Liver (tissue), 3 donors: ENCODE results near the gene TMEM272.

Source experiments
- CTCF ChIP-seq: fragments of 150-350 bp; IDR thresholded peaks from 2 replicates; pipeline ENCODE4 v1.5.1; 2017; ENCODE audit warnings: improper control_type of control experiment, low read depth, low read length; ENCODE audit not compliant: missing input control
- EGR1 ChIP-seq, 2 donors: IDR thresholded peaks; 2 replicates each; pipeline ENCODE4 v1.6.1; 2016 to 2018; ENCODE audit warnings: antibody characterized with exemption in 2 of 2, low read depth in 2 of 2
- FOXA1 ChIP-seq: IDR thresholded peaks from 2 replicates; pipeline ENCODE4 v1.6.1; 2016; ENCODE audit warnings: antibody characterized with exemption
- HNF4G ChIP-seq: IDR thresholded peaks from 2 replicates; pipeline ENCODE4 v1.6.1; 2016; ENCODE audit warnings: antibody characterized with exemption
- JUND ChIP-seq, 2 donors: IDR thresholded peaks; 2 replicates each; pipeline ENCODE4 v1.6.1; 2016; ENCODE audit warnings: antibody characterized with exemption in 2 of 2
- MAX ChIP-seq: IDR thresholded peaks from 2 replicates; pipeline ENCODE4 v1.6.1; 2016; ENCODE audit warnings: antibody characterized with exemption
- RAD21 ChIP-seq, 2 donors: IDR thresholded peaks; 2 replicates each; pipeline ENCODE4 v1.6.1; 2016; ENCODE audit warnings: antibody characterized with exemption in 2 of 2, mild to moderate bottlenecking in 2 of 2
- TAF1 ChIP-seq: conservative IDR thresholded peaks from 2 replicates; pipeline ENCODE4 v1.6.1; 2016; ENCODE audit warnings: antibody characterized with exemption, mild to moderate bottlenecking
- YY1 ChIP-seq: IDR thresholded peaks from 2 replicates; pipeline ENCODE4 v1.6.1; 2016; ENCODE audit warnings: antibody characterized with exemption, mild to moderate bottlenecking
- TF ChIP-seq, protein P1 (sequence below): IDR thresholded peaks from 2 replicates; pipeline ENCODE4 v1.6.1; 2016; ENCODE audit warnings: antibody characterized with exemption
- TF ChIP-seq, protein P2 (sequence below): IDR thresholded peaks from 2 replicates; pipeline ENCODE4 v1.6.1; 2016; ENCODE audit warnings: antibody characterized with exemption, mild to moderate bottlenecking
- donor health status: healthy.
- donor health status: healthy.

DNA sequence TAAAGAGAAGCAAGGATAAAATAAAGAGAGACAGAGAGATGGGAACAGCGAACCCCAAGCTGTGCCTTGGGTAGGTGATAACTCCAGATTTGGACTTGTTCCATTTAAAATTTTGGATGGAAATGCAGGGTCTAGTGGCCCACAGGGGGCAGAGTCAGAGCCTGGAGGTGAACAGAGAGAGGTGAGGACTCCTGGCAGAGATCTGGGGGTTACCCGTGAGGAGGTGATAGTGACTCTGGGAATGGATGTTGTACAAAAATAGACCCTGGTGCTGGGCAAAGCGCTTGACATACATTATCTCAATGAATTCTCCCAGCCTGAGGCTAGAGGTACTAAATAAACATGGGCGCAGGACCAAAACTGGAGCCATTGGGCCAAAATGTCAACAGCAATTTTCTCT, 26.7 kb downstream of the TMEM272 start:
- no peak for TF ChIP-seq CTCF
- TF ChIP-seq, protein P1, sequence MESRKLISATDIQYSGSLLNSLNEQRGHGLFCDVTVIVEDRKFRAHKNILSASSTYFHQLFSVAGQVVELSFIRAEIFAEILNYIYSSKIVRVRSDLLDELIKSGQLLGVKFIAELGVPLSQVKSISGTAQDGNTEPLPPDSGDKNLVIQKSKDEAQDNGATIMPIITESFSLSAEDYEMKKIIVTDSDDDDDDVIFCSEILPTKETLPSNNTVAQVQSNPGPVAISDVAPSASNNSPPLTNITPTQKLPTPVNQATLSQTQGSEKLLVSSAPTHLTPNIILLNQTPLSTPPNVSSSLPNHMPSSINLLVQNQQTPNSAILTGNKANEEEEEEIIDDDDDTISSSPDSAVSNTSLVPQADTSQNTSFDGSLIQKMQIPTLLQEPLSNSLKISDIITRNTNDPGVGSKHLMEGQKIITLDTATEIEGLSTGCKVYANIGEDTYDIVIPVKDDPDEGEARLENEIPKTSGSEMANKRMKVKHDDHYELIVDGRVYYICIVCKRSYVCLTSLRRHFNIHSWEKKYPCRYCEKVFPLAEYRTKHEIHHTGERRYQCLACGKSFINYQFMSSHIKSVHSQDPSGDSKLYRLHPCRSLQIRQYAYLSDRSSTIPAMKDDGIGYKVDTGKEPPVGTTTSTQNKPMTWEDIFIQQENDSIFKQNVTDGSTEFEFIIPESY: no peak
- TF ChIP-seq RAD21 (IDR thresholded peaks at IDR 0.05): no peak
- TF ChIP-seq EGR1 (IDR thresholded peaks at IDR 0.05; ENCODE audit: low read depth in 2 of 2): no peak
- TF ChIP-seq MAX: no peak
- no peak for TF ChIP-seq TAF1
- TF ChIP-seq, protein P2, sequence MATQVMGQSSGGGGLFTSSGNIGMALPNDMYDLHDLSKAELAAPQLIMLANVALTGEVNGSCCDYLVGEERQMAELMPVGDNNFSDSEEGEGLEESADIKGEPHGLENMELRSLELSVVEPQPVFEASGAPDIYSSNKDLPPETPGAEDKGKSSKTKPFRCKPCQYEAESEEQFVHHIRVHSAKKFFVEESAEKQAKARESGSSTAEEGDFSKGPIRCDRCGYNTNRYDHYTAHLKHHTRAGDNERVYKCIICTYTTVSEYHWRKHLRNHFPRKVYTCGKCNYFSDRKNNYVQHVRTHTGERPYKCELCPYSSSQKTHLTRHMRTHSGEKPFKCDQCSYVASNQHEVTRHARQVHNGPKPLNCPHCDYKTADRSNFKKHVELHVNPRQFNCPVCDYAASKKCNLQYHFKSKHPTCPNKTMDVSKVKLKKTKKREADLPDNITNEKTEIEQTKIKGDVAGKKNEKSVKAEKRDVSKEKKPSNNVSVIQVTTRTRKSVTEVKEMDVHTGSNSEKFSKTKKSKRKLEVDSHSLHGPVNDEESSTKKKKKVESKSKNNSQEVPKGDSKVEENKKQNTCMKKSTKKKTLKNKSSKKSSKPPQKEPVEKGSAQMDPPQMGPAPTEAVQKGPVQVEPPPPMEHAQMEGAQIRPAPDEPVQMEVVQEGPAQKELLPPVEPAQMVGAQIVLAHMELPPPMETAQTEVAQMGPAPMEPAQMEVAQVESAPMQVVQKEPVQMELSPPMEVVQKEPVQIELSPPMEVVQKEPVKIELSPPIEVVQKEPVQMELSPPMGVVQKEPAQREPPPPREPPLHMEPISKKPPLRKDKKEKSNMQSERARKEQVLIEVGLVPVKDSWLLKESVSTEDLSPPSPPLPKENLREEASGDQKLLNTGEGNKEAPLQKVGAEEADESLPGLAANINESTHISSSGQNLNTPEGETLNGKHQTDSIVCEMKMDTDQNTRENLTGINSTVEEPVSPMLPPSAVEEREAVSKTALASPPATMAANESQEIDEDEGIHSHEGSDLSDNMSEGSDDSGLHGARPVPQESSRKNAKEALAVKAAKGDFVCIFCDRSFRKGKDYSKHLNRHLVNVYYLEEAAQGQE: no peak
- TF ChIP-seq FOXA1: no peak
- TF ChIP-seq JUND (IDR thresholded peaks at IDR 0.05): no peak
- TF ChIP-seq HNF4G: no peak
- TF ChIP-seq YY1: no peak
